Measurements from ENCODE around the gene NHLRC2. TPM values are rescaled to one million over a fixed set of nuclear protein-coding genes. Genes with fewer than 3 reads are reported as not detected.

NHLRC2 gene
- total RNA-seq, 1 donor from 2014 or later, result 23.5 TPM

DNA sequence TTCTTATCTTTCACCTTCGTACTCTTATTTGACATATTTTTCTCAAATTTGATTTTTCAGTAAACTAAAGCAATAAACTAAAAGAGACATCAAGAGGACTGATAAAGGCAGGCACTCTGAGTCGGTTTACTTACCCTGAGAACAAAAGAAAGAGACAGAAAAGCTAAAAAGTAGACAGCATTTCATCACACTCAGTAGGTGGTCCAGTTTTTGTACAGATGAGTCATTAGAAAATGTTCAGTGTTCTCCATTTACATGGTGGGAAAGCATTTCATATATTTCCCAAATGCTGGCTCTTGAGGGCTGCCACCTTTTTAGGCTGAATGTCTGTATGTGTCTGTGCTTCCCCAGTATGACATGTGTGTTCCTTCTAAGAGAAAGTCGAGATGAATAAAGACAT, 52.7 kb downstream of the NHLRC2 start:
- H3K27me3 Mint-ChIP-seq (ENCODE audit: unreplicated experiment), result no peaks in the 10 kb centered on the region
- H3K27ac Mint-ChIP-seq (ENCODE audit: unreplicated experiment), result no peak overlapping the region
- no peaks in the 10 kb centered on the region for H3K9me3 Mint-ChIP-seq (ENCODE audit: unreplicated experiment)
- no peak for TF ChIP-seq CTCF (IDR thresholded peaks at IDR 0.05; ENCODE audit: partially characterized antibody, unreplicated experiment)
- no peaks in the 10 kb centered on the region for H3K36me3 Mint-ChIP-seq (ENCODE audit: unreplicated experiment)
- DNase-seq, result no peak
- H3K4me3 Mint-ChIP-seq (ENCODE audit: unreplicated experiment), result no peak overlapping the region
- no peaks in the 10 kb centered on the region for H3K4me1 Mint-ChIP-seq (ENCODE audit: low read depth, unreplicated experiment)

DNA sequence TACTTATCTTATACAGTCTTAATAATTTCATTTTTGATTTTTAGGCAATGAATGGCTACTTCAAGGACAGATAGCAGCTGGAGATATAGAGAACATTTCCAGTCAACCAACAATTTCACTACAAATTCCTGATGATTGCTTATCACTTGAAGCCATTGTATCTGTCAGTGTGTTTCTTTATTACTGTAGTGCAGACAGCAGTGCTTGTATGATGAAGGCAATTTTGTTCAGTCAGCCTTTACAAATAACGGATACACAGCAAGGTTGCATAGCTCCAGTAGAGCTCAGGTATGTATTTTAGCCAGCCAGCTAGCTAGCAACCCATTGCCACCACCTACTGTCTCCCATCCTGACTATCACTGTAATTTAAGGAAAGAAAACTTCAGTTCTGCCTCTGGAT, 53.8 kb downstream of the NHLRC2 start:
- DNase-seq, result no peak
- no peaks in the 10 kb centered on the region for H3K9me3 Mint-ChIP-seq (ENCODE audit: unreplicated experiment)
- TF ChIP-seq CTCF (IDR thresholded peaks at IDR 0.05; ENCODE audit: partially characterized antibody, unreplicated experiment), result no peak
- no peaks in the 10 kb centered on the region for H3K36me3 Mint-ChIP-seq (ENCODE audit: unreplicated experiment)
- no peak overlapping the region for H3K27ac Mint-ChIP-seq (ENCODE audit: unreplicated experiment)
- no peaks in the 10 kb centered on the region for H3K4me1 Mint-ChIP-seq (ENCODE audit: low read depth, unreplicated experiment)
- no peak overlapping the region for H3K4me3 Mint-ChIP-seq (ENCODE audit: unreplicated experiment)
- H3K27me3 Mint-ChIP-seq (ENCODE audit: unreplicated experiment), result no peaks in the 10 kb centered on the region

DNA sequence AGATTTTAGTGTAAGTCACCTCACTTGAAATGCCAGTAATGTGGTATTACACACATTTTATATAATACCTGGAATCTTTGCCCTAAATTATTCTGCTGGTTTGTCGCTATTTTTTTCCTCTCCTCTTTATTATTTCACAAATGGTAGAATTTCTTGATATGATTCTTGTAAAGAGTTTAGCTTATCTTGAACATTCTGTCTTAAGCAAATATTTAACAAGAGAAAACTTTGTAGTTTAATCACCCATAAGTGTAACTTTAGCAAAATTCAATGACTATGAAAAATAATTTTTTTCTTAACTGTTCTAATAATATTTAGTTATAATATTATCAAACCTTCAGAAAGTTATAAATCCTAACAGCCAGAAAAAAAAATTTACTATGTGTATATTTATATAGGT, 56.7 kb downstream of the NHLRC2 start:
- Mint-ChIP-seq H3K27ac (ENCODE audit: unreplicated experiment) (no peak overlapping the region), H3K36me3 (ENCODE audit: unreplicated experiment) (no peaks in the 10 kb centered on the region), H3K4me3 (ENCODE audit: unreplicated experiment) (no peak overlapping the region), H3K4me1 (ENCODE audit: low read depth, unreplicated experiment) (no peaks in the 10 kb centered on the region), H3K9me3 (ENCODE audit: unreplicated experiment) (no peaks in the 10 kb centered on the region), H3K27me3 (ENCODE audit: unreplicated experiment) (no peaks in the 10 kb centered on the region)
- no peak for TF ChIP-seq CTCF (IDR thresholded peaks at IDR 0.05; ENCODE audit: partially characterized antibody, unreplicated experiment)
- no peak for DNase-seq

- Mint-ChIP-seq H3K9me3 (ENCODE audit: unreplicated experiment) (no peaks in the 10 kb centered on the region), H3K4me1 (ENCODE audit: low read depth, unreplicated experiment) (no peaks in the 10 kb centered on the region), H3K36me3 (ENCODE audit: unreplicated experiment) (no peaks in the 10 kb centered on the region), H3K4me3 (ENCODE audit: unreplicated experiment) (no peak overlapping the region), H3K27ac (ENCODE audit: unreplicated experiment) (no peak overlapping the region), H3K27me3 (ENCODE audit: unreplicated experiment) (no peaks in the 10 kb centered on the region)
- DNase-seq, result no peak
- TF ChIP-seq CTCF (IDR thresholded peaks at IDR 0.05; ENCODE audit: partially characterized antibody, unreplicated experiment), result no peak
These were observed 57.4 kb downstream of the NHLRC2 start for GRCh38 chr10:113911839-113912238.

GRCh38 chr10:113912582-113912981, 58.1 kb downstream of the NHLRC2 start:
- Mint-ChIP-seq H3K9me3 (ENCODE audit: unreplicated experiment) (no peaks in the 10 kb centered on the region), H3K4me1 (ENCODE audit: low read depth, unreplicated experiment) (no peaks in the 10 kb centered on the region)

More at GRCh38 chr10:113912582-113912981, 58.1 kb downstream of the NHLRC2 start:
- DNase-seq, result no peak
- Mint-ChIP-seq H3K36me3 (ENCODE audit: unreplicated experiment) (no peaks in the 10 kb centered on the region), H3K27me3 (ENCODE audit: unreplicated experiment) (no peaks in the 10 kb centered on the region), H3K4me3 (ENCODE audit: unreplicated experiment) (no peak overlapping the region), H3K27ac (ENCODE audit: unreplicated experiment) (no peak overlapping the region)
- no peak for TF ChIP-seq CTCF (IDR thresholded peaks at IDR 0.05; ENCODE audit: partially characterized antibody, unreplicated experiment)
